HG02884 (cell line): ENCODE measurements around the gene SLC66A2.

Experiments used
- ATAC-seq: cut with Tn5 transposase; IDR thresholded peaks from one replicate; pipeline ENCODE4 v1.9.1; 2021; ENCODE audit warnings: mild to moderate bottlenecking, moderate library complexity; ENCODE audit not compliant: unreplicated experiment

Gene SLC66A2

DNA sequence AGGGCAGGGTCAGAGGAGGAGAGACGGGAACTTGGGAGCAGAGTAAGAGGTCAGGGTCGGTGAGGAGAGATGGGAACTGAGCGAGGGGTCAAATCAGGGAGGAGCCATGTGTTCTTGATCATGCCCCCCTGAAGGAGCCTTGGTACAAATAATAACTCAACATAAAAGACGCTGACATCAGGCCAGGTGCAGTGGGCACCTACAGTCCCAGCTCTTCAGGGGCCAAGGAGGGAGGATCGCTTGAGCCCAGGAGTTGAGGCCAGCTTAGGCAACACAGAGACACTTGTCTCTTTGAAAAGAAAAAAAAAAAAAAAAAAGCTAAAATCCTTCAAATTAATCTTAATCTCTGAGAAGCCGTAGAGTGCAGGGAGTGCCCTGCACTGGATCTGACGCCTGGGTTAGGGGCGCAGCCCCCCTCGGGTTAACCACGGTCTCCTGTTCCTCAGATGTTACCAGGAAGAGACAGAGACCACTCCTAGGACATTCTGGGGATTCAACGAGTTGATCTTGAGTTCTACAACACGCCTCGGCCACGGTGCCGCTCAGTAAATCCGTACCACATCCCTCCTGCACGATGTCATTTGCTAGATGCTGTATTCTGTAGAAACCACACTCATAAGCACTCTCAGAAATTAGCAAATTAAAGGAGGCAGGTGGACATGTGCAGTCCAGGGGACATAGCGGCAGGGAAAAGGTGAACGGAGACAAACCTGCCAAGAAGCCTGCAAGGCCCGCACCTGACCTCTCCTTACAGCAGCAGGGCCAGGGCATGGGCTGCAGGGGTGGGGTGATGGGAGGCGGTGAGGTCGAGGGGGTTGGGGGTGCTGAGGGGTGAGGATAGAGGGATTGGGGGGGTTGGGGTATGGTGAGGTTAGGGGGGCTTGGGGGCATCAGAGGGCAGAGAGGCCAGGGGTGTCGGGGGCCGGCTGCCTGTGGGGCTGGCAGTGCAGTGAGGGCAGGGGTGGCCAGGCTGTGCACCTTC lies 29.2 kb downstream of the SLC66A2 start:
- no peak for ATAC-seq

DNA sequence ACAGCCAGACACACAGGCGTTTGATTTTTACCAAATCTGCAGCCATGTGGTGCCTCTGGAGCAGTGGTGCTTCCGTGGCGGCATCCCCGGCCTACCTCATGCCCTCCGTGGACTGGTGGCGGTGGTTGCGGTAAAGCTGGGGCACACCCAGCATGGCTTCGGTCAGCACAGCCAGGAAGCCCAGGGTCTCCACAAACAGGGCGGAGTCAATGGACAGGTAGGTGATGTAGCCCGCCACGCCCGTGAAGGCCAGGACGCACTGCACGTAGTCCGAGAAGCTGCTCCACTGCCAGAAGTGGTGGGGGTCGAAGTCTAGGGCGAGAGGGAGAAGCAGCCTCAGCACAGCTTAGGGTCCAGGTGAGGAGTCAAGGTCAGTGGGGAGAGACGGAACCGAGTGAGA lies 32.4 kb downstream of the SLC66A2 start:
- no peak for ATAC-seq

DNA sequence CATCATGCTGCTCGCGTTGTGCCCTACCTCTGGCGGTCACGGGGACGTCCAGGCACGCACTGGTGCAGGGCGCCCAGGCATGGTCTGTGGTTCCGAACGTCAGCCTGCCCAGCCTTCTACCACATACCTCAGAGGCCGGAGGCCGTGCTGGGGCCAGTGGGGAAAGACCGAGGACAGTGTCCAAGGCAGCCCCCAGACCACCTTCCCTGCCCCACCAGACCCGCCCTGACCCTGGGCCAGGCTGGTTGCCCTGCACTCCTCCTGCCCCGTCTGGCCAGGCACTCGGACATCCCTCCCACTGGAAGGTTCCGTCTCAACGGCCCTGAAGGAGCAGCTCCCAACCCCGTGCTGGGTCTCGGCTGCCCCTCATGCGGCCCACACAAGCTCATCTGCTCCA lies 32.8 kb downstream of the SLC66A2 start:
- no peak for ATAC-seq

DNA sequence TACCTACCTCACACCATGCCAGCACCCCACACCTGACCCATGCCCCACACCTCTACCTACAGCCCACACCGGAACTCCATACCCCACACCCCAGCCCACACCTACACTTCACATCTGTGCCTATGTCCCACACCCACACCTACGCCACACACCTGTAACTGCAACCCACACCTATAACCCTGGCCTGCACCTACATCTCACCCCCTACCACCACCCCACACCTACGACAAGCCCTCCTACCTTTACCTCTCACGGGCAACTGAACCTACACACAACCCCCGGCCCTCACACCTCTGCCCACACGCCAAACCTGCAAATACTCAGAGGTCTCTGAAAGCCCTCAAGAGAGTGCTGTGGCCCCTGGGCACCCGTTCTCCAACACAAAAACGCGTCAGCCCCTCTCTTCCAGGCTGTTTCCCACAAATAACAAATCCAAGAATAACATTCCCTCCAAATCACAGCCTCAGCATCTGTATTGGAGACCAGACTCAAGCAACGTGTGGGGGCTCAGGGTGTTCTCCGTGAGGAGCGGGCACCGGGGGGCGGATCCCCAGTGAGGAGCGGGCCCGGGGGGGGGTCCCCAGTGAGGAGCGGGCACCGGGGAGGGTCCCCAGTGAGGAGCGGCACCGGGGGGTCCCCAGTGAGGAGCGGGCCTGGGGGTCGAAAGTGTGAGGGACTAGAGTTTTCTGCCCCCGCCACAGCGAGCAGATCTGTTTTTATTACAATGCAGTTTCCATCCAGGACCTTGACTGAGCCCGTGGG lies 33.4 kb downstream of the SLC66A2 start:
- no peak for ATAC-seq

DNA sequence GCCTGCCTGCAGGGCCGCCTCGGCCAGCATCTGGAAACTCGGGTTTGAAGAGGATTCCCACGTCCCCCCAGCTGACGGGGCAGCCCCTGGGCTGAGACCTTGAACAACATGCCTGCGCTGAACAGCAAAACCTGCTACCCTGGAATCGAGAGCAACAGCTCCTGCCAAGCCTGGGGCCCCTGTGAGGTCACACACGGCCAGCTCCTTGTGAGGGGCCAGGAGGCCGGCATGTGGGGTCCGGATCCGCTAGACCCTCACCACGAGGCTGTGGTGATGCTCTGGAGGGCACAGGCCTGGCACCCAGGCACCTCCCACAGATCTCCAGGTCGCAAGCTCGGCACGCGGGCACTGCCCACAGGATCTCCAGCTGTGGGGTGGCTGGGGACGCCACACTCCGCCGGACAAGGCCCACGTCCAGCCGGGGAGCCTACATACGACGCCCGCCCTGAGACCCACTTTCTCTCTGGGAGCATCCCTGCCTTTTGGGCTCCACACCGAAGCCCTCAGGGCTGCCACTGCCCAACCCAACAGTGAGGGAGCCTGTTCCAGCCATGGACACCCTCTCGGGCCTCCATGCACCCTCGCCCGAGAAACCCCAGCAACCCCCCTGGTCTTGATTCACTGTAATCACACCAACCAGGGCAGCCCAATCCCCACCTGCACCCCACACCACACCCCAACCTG lies 34.1 kb downstream of the SLC66A2 start:
- no peak for ATAC-seq

DNA sequence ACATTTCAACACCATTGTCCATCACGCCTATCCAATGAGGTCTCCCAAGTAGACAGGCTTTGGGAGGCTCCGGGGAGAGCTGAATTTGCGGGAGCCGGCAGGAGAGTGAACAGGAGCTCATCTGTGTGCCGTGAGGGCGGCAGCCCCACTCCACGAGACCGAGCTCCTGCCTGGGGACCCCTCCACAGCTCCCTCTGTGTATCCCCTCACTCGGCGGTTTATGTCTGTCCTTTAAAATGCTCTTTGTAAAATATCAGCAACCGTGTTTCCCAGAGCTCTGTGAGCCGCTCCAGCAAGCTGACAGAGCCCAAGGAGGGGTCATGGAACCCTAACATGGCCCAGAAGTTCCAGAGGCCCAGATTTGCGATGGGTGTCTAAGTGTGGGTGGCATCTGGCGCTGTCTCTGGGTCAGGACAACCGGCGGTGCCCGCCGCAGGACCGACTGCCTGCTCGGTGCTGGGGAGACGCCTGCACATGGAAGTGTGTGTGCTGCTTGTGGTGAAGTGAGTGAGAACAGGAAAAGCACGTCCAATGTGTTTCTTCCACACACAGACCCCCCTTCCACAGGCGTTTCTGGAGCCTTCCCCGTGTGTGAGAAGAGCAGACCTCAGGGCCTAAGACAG lies 34.8 kb downstream of the SLC66A2 start:
- ATAC-seq: no peak

DNA sequence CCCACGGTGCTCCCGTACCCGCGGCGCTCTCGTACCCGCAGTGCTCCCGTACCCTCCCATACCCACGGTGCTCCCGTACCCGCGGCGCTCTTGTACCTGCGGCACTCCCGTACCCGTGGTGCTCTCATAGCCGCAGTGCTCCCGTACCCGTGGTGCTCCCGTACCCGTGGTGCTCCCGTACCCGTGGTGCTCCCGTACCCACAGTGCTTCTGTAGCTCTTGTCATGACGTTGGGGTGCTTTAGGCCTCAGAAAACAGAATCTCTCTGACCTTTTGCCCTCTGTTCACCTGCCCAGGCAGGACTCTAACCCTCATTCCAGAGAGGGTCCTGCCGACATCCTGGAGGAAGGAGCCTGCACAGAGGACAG lies 35.3 kb downstream of the SLC66A2 start:
- no peak for ATAC-seq

DNA sequence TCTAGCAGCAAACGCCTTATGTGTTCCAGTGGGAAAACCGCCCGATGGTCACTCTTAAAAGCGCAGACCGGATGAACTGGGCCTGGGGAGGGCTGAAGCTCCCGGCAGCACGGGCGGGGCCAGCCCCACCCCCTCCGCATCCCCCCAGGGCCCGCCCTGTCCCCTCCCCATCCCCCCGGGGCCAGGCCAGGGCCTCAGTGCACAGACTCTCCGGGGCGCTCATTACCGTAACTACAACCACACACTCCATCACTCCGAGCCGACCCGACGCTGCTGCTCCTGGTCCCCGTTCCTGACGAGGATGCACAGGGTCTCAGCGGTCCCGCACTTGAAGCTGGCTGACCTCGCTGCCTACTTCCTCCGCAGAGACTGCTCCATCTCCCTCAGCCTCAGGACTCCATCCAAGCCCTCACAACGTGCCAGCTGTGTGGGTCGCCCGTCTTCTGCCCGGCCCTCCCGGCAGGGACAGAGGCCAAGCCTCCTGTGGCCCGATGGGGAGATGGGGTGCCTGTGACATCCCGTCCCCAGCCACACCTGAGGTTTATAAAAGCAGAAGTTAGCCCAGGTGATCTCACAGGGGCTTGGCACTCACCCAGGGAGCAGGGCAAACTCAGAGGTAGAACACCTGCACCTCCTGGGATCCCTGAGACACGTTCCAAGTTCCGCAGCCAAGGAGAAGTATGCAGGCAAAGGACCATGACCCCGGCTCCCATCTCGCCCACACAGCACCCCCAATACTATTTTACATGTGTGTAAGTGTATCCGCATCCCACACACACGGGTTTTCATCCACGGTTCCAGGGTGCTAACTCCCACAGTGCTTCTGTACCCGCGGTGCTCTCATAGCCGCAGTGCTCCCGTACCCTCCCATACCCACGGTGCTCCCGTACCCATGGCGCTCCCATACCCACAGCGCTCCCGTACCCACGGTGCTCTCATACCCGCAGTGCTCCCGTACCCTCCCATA lies 36.0 kb downstream of the SLC66A2 start:
- ATAC-seq: no peak

DNA sequence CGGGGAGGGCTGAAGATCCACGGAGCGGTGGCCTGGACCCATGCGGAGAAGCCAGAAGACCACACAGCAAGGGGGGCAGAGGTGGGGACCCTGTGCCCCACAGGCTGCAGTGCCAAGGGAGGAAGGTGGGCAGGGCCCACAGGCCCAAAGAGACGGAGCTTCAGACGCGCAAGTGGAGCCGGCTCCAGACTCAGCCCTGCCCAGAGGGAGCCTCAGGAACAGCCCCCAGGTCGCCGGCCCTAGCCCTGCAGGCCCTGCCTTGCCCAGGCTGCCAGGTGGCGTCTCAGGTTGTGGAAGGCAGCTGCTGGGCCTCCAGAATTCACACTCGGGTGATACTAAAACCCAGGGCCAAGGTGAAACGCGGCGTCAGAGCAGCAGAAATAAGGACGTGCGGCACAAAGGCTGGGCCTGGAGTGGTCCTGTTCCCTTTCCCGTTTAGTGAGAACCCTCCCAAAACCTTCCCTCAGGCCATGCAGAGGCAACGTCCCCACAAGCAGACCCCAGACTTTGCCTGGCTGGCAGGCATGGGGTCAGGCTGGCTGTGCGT lies 36.8 kb downstream of the SLC66A2 start:
- no peak for ATAC-seq

DNA sequence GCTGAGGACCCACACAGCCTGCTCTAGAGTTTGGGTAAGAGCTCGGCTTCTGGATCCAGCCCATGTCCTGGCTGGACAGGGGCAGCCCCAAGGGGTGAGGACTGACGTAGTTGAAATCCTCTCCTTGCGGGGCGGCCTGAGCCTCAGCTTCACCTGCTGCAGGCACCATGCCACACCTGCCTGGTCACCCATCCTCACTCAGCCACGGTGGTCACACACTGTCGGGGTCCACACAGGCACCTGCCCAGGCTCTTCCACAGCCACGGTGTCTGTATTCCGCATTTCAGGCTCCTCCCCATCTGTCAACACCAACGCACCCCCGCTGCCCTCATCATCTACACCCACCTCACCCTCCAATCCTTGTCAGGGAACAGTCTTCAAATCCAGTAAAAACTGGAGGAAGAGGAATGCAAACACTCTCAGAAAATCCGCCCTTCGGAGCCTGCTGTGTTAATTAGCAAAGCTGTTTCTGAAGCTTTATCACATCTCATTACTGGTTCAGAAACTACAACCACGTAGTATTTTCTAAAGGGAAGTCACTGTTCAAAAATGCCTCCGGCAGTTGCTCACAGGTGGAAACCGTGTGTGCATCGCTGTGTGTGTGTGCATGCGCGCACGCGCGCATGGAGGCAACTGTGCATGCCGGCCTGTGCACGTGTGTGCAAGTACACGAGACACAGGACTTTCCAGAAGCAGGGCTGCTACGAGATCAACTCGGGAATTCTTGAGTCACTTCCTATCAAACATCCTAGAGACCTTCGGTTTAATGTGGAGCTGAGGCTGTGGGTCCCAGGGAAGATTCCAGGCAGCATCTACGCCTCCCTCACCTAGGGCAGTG lies 38.2 kb downstream of the SLC66A2 start:
- ATAC-seq: no peak

DNA sequence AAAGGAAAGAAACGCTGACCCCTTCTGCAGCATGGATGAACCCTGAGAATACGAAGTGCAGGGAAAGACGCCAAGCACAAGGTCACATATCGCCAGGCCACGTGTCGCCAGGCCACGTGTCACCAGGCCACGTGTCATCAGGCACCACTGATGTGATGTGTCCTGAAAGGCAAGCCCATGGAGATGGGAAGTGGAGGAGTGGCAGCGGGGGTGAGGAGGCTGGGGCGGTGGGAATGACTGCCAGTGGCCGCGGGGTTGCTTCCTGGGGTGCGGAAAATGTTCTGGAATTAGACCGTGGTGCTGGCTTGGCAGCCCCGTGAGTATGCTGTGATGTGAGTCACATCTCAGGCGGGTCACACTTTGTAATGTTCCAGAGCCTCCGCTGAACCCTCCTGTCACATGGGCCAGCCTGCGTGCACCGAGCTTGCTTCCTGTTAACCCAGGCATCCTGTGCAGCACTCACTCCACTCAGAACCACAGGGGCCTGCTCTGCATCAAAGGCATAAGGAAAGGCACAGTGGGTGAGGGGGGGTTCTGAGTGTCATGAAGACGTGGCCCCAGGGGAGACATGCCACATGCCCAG lies 39.0 kb downstream of the SLC66A2 start:
- no peak for ATAC-seq

DNA sequence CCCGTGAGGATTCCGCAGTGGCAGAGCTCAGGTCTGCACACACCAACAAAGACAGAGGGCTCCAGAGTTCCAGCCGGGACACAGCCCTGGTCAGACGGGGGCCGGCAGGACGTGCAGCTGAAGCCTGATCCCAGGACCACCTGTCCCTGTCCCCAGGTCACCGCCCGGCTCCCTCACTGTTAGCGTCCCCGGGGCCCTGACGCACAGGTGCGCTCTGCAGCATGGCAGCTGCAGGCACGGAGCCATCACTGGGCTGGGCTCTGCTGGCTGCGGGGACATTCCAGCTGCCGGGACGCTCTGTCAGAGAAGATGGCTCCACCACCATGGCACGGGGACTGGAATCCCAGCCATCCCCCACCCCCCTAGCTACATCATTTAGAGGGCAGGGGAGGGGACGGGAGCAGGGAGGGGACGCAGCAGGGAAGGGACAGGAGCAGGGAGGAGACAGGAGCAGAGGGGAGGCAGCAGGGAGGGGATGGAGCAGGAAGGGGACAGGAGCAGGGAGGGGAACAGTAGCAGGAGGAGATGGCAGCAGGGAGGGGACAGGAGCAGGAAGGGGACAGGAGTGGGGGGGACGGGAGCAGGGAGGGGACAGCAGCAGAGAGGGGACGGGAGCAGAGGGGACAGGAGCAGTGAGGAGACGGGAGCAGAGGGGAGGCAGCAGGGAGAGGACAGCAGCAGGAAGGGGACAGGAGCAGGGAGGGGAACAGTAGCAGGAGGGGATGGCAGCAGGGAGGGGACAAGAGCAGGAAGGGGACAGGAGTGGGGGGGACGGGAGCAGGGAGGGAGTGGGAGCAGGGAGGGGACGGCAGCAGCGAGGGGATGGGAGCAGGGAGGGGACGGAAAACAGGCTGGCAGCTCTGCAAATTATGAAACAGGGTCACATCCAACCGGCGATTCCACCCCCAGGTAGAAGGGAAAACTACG lies 39.8 kb downstream of the SLC66A2 start:
- ATAC-seq: no peak

DNA sequence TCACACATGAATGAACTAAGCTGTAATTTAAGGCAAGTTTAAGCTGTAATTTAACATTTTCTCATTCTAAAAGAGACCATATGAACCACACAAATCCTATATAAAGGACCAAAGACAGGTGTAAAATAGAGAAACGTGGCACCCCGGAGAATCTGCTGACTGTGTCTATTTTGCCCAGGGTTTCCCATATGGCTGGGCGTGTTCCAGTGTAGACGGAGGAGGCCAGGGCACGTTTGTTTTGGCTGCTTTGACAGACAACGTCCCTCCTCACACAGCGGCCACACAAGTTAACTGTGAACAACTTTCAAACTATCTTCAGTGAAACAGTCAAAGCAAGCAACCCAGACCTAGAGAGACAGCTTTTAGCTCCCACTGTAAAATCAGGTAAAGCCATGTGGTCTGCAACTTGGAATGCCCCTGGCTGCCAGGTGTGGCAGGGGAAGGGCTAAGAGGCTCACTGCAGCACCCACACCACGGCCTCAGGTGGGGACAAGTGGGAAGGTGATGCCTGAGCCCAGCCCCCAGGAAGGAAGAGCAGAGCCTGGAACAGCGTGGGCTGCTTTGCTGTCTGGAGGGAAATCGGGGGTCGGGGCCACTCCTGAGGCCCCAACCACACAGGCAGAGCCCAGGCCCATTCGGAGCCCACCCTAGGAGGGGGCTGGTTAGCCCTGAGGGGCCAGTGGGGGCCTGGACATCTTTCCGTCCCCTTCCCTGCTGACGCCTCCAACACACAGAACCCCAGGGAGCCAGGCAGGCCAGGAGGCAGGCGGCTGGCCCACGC lies 40.7 kb downstream of the SLC66A2 start:
- ATAC-seq: no peak

DNA sequence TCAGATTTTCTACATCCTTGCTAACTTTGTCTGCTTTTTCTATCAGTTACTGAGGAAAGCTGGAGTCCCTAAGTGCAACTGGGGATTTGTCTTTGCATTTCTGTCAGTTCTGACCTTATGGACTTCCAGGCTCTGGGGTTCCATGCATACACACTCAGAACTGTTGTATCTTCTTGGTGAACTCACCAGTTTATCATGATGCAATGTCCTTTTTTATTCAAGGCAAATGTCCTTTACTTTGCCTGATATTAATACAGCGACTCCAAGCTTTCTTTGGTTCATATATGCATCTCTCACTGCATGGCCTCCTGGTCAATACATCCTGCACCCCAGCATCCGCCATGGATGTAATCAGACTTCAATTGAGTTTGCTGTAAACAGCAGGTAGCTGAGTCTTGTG lies 44.7 kb downstream of the SLC66A2 start:
- ATAC-seq: no peak

DNA sequence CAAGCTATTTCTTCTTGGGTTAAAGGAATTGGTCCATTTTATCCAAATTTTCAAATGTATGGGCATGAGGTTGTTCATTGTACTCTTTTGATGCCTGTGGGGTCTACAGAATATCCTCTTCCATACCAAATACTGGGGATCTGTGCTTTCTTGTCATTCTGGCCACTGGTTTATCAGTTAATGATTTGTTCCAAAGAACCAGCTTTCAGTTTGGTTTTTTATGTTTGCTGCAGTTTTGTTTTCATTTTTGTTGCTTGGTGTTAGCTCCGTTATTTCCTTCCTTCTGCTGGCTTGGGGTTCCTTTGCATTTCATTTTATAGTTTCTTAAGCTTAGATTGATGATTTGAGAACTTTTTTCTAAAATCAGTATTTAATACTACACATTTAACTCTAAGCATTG lies 45.5 kb downstream of the SLC66A2 start:
- ATAC-seq: no peak

DNA sequence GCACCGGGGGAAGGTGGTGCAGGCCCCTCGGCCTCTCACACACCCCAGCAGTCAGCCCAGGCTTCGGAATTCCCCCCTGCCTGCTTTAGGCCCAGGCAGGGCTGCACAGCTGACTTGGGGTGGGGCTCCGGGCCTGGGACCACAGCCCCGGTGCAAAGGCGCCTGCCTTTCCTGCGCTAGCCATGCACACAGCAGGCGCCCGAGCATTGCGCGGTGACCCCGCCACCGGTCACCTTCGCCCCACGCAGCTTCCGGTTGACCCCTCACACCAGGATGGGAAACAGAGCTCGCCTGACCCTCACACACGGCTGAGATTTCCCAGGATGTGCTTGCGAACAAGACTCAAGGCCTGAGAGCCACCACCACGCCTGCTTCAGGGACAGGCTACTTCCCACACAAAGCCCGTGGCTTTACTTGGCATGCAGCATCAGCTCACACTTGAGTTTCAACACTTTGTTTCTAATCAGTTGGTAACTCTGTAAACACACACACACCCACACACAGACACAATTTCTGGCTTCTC lies 46.0 kb downstream of the SLC66A2 start:
- ATAC-seq: no peak
